ENCODE data around the gene CORO2B.

DNA sequence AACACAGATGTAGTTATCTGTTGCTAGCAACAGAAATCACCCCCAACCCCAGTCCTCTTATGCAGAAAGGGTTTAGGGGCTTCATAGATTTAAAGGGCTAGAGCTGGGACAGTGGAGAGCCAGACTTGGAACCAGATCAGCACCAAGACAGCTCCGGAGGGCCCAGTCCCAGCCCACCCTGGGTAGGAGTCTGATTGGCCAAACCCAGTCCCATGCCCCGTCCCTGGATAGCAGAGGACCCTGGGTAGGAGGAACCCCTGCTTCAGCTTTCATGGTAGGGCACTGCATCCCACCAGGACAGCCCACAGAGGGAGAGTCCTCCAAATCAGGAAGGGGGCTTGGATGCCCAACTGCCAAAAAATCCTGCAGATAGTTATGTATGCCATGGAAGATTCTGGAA, 103.0 kb downstream of the CORO2B start:
- TF ChIP-seq, protein P1, sequence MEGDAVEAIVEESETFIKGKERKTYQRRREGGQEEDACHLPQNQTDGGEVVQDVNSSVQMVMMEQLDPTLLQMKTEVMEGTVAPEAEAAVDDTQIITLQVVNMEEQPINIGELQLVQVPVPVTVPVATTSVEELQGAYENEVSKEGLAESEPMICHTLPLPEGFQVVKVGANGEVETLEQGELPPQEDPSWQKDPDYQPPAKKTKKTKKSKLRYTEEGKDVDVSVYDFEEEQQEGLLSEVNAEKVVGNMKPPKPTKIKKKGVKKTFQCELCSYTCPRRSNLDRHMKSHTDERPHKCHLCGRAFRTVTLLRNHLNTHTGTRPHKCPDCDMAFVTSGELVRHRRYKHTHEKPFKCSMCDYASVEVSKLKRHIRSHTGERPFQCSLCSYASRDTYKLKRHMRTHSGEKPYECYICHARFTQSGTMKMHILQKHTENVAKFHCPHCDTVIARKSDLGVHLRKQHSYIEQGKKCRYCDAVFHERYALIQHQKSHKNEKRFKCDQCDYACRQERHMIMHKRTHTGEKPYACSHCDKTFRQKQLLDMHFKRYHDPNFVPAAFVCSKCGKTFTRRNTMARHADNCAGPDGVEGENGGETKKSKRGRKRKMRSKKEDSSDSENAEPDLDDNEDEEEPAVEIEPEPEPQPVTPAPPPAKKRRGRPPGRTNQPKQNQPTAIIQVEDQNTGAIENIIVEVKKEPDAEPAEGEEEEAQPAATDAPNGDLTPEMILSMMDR (IDR thresholded peaks at IDR 0.05 in 8 of 11, conservative IDR thresholded peaks at IDR 0.05 in 3 of 11), result no peak
- no peak for TF ChIP-seq POLR2A (IDR thresholded peaks at IDR 0.05)
